Skin epidermis (tissue), 12 donors: ENCODE data around the gene PIP5K1B.

Experiments
- H3K27ac ChIP-seq, 21 experiments: fragments of 200-600 bp; sonication (generic) in 11 of 21; one replicate each; pipeline ENCODE4 v1.5.0; 2020; ENCODE audit warnings: mild to moderate bottlenecking in 3 of 21, inconsistent platforms in 2 of 21, moderate library complexity in 2 of 21
- H3K4me3 ChIP-seq, 7 experiments: fragments of 200-600 bp; sonication (generic) in 2 of 7; one replicate each; pipeline ENCODE4 v1.5.0; 2020; ENCODE audit warnings: inconsistent platforms in 2 of 7, mild to moderate bottlenecking in 2 of 7, moderate library complexity in 1 of 7

Gene PIP5K1B

DNA sequence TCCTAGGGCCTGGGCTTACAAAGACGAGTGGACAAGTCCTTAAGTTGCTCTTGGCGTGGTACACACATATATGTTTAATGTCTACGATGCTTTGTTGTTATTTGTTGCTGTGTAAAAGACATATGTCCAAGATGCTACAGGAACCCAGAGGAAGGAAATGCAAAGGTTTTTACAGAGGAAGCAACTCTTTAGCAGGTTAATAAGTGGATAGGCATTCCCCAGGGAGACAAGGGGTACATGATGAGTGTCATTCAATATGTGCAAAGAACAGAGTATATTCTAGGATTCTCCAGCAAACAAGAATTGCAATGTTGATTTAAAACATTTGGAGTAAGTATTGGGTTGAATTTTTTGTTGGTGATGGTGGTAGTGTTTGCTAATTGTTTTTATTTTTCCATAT lies 92.1 kb downstream of the PIP5K1B start:
- Histone ChIP-seq H3K27ac (no peak overlapping the region), H3K4me3 (no peak overlapping the region)

DNA sequence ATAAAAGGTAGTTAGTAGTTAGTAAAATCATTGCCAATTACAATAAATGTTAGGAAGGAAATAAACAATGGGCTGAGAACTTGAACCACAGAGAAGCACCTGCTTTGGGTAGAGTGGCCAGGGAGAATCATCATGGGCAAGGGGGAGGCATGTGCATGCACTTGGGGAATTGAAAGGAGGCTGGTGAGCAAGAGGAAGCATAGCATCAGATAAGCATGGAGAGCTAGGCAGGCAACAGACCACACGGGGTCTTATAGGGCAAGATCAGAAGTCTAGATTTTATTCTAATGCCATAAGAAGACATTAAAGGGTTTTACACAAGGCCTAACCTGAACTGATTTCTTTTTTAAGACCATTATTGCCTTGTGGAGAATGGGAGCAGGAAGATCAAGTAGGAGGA lies 93.4 kb downstream of the PIP5K1B start:
- H3K4me3 ChIP-seq = no peak overlapping the region
- H3K27ac ChIP-seq = no peak overlapping the region

DNA sequence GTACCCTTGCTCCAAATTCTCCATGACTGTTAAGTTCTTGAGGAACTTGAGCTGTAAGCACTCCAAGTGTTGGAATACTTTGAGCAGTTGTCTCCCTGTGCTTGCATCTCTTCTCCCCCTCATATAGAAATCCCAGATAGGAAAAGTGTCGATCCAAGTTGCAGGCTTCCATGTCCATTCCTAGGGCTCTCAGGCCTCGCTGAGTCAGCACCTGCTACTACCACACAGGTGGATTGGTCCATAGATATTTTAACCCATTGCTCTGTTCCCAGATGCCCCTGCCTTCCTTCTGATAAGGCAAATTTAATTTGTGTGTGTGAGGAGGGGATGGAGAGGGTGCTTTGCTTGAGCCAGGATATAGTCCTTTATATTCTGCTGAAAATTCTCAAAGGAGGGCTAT lies 95.8 kb downstream of the PIP5K1B start:
- no peak overlapping the region for H3K4me3 ChIP-seq
- no peak overlapping the region for H3K27ac ChIP-seq

DNA sequence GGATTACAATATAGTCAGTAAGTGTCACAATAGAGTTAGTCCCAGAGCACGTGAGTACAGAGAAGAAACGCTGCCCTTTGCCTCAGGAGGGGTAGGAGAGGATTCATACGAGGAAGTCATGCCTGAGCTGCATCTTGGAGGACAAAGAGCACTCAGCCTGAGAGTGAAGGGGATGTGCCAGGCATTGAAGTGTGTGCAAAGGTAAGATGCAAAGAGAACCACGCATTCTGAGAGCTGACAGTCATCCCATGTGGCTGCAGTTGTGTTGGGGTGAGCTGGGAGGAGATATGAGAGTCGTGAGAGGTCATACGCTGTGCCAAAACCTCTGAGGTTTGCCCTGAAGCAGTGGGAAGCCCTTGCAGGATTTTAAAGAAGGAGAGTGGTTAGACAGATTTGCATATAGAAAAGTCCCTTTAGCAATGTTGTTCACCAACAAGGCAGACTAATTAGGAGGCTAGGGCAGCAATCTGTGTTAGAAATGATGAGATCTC lies 97.5 kb downstream of the PIP5K1B start:
- no peak overlapping the region for H3K4me3 ChIP-seq
- no peak overlapping the region for H3K27ac ChIP-seq

- Histone ChIP-seq H3K27ac (no peak overlapping the region), H3K4me3 (no peak overlapping the region)
These were observed 100.2 kb downstream of the PIP5K1B start for GRCh38 chr9:68804911-68805889.

- Histone ChIP-seq H3K4me3 (no peak overlapping the region), H3K27ac (no peak overlapping the region)
These were observed 101.0 kb downstream of the PIP5K1B start for GRCh38 chr9:68805890-68806517.

DNA sequence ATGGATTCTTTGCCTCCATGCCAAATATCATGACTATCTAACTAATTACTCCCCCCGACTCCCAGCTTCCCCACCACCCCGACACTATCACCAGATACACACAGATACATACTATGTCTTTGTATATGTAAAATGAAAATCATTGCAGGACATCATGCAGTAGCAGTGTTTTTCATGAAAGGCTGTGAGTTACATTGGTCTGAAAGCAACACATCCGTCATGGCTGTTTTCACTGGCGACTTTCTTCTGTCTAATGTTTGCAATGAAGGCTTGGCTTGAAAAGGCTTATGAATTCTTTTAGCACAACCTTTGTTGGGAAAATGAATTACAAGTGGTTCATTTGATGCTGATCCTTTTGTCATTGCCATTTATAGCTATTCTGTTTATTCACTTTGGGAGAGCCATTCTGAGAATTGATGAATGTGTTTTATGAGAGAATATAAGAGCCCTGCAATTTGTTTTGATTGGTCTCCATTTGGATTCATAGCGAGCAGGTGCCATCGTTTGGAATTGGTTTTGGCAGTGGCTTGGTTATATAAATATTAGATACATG lies 103.4 kb downstream of the PIP5K1B start:
- no peak overlapping the region for H3K4me3 ChIP-seq
- no peak overlapping the region for H3K27ac ChIP-seq

- no peak overlapping the region for H3K27ac ChIP-seq
- H3K4me3 ChIP-seq = no peak overlapping the region
These were observed 112.2 kb downstream of the PIP5K1B start for GRCh38 chr9:68817079-68817875.

DNA sequence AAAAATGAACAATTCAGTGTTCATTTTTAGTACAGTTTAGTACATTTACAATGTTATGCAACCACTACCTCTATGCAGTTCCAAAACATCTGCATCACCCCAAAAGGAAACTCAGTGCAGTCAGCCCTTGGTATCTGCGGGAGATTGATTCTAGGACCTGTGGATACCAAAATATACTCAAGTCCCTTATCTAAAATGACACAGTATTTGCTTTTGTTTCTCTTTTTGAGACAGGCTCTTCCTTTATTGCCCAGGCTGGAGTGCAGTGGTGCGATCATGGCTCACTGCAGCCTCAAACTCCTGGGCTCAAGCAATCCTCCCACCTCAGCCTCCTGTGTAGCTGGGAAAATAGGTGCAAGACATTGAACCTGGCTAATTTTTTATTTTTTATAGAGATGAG lies 114.0 kb downstream of the PIP5K1B start:
- Histone ChIP-seq H3K27ac (no peak overlapping the region), H3K4me3 (no peak overlapping the region)

DNA sequence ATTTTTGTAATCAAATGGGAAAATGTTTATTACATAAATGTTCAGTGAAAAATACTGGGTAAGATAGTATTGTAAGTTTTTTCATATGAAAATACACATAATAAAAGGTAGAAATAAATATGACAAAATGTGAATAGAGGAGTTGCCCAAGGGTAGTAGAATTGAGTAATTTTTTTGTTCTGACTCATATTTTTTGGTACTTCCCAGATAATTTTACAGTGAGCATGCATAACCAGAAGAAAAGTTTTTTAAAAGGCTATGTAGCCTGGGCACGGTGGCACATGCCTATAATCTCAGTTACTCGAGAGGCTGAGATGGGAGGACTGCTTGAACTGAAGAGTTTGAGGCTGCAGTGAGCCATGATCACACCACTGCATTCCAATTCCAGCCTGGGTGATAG lies 116.9 kb downstream of the PIP5K1B start:
- Histone ChIP-seq H3K27ac (no peak overlapping the region), H3K4me3 (no peak overlapping the region)

GRCh38 chr9:68822596-68823165 lies 117.6 kb downstream of the PIP5K1B start:
- Histone ChIP-seq H3K27ac (no peak overlapping the region), H3K4me3 (no peak overlapping the region)

- Histone ChIP-seq H3K4me3 (no peak overlapping the region), H3K27ac (no peak overlapping the region)
These were observed 120.9 kb downstream of the PIP5K1B start for GRCh38 chr9:68825762-68826472.

DNA sequence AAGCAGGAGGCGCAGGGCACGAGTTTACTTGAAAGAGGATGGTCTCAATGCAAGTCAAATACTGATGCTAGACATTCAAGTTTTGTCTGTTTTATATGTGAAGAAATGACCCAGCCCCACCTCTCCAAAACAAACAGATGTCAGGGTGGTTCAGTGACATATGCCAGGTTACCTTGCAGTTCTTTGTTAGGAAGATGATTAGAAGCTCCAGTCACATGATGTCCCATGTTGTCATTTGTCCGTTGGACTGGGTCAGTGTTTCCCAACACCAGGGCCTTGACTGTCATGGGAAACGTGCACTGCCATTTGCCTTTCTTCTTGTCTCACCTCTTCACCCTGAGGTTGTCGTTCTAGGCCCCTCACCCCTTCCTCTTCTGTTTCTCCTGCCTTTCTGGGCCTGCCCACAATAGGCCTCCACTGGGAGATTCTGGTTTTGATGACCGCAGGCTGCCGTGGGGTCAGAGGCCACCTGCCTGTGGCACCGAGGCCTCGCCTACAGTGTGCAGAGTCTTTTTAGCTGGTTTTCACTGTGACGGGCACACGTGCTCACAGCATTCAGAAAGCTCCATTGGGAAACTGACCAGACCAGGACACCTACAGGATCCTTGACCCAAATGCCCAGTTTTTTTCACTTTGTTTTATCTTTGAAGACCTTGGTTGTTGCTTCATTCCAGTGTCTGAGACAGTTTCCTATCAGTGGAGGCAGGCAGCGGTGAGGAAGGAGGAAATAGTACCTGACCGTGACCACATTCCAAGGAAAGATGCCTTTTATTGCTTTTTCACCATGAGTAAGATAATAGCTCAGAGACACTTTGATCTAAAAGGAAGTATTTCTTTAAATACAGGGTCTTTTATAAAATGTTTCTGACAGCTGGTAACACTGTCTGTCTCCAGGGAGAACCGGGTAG lies 123.1 kb downstream of the PIP5K1B start:
- H3K27ac ChIP-seq = no peak overlapping the region
- H3K4me3 ChIP-seq = no peak overlapping the region

DNA sequence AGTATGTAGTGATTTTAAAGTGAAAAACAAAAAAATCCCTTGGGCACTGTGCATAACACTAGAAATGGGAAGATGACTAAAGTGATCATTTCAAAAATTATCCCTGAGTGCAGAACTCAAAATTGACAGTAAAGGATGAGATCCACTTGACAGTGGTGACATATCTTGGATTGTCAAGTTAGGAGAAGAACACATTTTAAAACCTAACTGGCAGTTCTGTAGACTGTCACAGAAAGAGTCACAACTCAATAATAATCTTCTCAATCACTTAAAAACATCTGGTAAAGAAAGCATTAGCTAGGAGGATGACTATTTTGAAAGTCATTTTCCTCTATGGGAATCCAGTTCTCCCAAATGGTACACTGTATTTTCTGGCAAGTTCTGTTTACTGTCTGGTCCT lies 127.1 kb downstream of the PIP5K1B start:
- H3K27ac ChIP-seq = no peak overlapping the region
- H3K4me3 ChIP-seq = no peak overlapping the region

DNA sequence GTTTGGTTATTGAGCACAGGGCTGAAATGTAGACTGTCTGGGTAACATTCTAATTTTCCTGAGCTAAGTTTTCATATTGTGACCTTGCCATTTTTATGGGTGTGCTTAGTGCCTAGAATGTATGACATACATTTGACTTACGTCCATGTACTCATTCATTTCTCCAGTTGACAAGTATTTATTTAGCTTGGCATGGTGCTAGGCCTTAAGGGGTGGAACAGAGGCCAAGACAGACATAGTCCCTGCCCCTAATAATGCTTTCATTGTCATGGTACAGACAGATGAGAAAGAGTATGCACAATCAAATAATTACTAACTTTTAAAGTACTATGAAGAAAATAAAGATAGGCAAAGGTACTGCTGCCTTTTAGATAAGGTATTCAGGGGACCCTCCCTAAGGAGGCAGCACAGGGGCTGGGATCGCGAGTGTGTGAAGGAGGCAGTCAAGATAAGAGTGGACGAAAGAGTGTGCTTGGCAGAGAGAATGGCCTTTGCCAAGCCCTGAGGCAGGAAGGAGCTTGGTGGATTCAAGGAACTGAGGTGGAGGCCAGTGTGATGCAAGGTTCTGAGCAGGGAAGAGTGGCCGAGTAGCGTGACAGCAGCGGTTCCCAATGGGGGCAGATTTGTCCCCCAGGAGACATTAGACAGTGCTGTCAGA lies 128.0 kb downstream of the PIP5K1B start:
- no peak overlapping the region for H3K4me3 ChIP-seq
- no peak overlapping the region for H3K27ac ChIP-seq

DNA sequence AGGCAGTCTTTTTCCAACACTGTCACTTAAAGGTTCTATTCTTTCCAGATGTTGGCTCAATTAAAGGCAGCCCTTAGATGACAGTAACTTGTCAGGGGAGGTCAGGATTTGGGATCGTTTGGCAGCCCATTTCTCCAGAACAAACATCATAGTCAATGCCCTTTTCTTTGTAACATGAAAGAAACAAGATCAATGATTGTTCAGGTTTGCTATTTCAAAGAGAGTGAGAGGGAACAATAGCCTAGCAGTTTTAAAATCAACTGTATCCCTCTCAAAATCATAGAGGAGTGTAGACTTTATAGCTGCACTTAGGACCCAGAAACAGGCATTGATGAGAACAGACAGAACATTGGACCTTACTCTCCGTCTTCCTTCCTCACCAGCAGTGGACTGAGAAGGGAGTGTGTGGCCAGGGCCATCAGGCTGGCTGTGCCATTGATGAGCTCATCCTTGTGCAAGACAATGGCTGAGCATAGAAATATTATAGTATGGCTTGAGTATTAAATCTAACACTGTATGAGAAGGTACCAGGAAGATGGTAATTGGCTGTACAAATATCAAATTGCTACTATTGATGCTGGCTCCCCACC lies 130.0 kb downstream of the PIP5K1B start:
- no peak overlapping the region for H3K27ac ChIP-seq
- no peak overlapping the region for H3K4me3 ChIP-seq

- Histone ChIP-seq H3K27ac (no peak overlapping the region), H3K4me3 (no peak overlapping the region)
These were observed 131.7 kb downstream of the PIP5K1B start for GRCh38 chr9:68836788-68837187.
